ENCODE data around the gene WNT10A.
A peak's percentile ranks its signal among the peaks of the same experiment; 100 is the strongest.

The WNT10A gene

DNA sequence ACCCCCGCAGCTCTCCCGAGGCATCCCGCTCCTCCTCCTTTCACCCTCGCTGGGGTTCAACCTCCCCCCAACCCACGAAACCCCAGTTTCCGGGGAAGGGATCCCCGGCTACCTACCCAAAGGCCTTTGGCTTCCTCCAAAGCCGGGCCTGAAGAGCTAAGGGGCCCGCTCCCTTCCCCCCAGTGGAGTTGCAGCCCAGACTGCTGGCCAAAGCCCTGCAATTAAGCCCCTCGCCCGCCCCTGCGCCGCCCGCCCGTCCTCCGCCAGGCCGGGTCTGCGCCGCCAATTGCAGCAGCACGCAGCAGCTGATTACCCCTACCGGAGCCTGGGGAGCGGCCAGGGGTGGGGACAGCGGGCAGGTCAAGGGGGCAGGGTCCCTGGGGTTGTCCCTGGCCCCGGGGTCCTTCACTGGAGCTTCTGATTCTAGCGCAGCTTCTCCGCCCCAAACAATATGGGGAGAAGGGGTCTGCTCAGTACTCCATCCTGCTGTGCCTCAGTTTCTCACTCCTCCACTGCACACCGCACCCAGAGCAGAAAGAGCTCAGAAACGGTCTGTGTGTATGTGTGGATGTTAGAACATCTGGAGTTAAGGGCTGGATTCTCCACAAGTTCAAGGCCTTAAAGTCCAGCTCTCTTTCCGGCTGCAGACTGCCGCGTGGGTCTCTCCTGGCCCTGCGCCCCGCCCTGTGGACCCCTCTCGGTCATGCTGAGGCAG, 16.9 kb downstream of the WNT10A start:
- Histone ChIP-seq H3K4me1 (ENCODE audit: control insufficient read depth, insufficient read depth, low read length) (peaks cover 9% of the 10 kb centered on the region), H3K9ac (ENCODE audit: low read length) (no peak overlapping the region), H3K36me3 (ENCODE audit: control insufficient read depth, insufficient read depth, low read length, severe bottlenecking) (no peaks in the 10 kb centered on the region), H3K4me3 (ENCODE audit: low read length) (no peak overlapping the region), H3K9me3 (ENCODE audit: control insufficient read depth, low read length) (peaks cover 8% of the 10 kb centered on the region), H3K27me3 (replicated peaks; ENCODE audit: control insufficient read depth, insufficient read depth, low read length) (peaks cover 90% of the 10 kb centered on the region)
- no peak for DNase-seq (ENCODE audit: low read depth)

DNA sequence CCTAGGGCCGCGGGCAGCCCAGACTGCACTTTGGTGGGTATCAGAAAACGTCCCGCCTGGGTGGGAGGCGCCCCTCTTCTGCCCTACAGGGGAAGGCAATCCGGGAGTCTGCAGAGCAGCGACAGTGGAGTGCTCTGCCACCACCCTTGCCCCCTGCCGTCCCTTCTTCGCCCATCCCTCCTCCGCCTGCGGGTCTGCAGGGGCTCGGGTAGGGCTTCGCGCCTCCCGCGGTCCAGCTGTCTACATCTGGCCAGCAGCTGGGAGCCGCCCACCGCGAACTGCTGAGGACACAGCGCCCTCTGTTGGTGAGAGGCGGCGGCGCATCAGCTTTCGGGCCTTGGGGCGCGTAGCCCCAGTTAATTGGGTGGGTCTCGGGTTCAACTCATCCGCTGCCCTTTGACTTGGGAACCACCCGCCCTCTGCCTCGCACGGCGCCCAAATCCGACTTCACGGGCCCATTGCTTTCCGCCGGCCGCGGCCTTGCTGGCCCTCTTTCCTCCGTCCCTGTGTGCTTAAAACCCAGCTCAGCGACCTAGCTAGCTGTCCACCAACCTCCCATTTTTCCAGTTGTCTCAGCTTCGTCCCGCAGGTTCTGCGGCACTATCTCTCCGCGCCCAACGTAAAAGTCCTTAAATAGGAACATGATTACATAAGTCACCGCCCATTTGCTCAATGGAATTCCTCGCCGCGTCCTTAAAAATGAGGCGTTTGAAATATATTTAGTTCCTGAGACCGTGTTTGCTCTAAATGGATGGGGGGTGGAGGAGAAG, 17.6 kb downstream of the WNT10A start:
- Histone ChIP-seq H3K36me3 (ENCODE audit: control insufficient read depth, insufficient read depth, low read length, severe bottlenecking) (no peaks in the 10 kb centered on the region), H3K27me3 (replicated peaks; ENCODE audit: control insufficient read depth, insufficient read depth, low read length) (peaks cover 92% of the 10 kb centered on the region), H3K4me1 (ENCODE audit: control insufficient read depth, insufficient read depth, low read length) (peaks cover 6% of the 10 kb centered on the region), H3K9me3 (ENCODE audit: control insufficient read depth, low read length) (peaks cover 8% of the 10 kb centered on the region), H3K9ac (ENCODE audit: low read length) (no peak overlapping the region), H3K4me3 (ENCODE audit: low read length) (peak overlapping the region; percentile 51)
- peak; percentile 84 for DNase-seq (ENCODE audit: low read depth)

DNA sequence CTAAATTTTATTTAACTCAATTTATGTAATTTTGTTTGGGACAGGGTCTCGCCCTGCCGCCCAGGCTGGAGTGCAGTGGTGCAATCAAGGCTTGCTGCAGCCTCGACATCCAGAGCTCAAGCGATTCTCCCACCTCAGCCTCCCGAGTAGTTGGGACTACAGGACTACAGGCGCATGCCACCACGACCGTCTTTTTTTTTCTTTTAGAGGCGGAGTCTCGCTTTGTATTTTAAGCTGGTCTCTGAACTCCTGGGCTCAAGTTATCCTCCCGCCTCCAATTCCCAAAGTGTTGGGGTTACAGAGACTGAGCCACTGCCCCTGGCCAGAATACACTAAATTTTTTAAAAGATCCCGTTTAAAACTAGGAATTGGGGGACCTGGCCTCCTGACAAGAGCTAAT, 18.5 kb downstream of the WNT10A start:
- Histone ChIP-seq H3K4me3 (ENCODE audit: low read length) (no peak overlapping the region), H3K4me1 (ENCODE audit: control insufficient read depth, insufficient read depth, low read length) (peaks cover 6% of the 10 kb centered on the region), H3K36me3 (ENCODE audit: control insufficient read depth, insufficient read depth, low read length, severe bottlenecking) (no peaks in the 10 kb centered on the region), H3K9me3 (ENCODE audit: control insufficient read depth, low read length) (peaks cover 8% of the 10 kb centered on the region), H3K9ac (ENCODE audit: low read length) (no peak overlapping the region), H3K27me3 (replicated peaks; ENCODE audit: control insufficient read depth, insufficient read depth, low read length) (peaks cover 89% of the 10 kb centered on the region)
- no peak for DNase-seq (ENCODE audit: low read depth)

DNA sequence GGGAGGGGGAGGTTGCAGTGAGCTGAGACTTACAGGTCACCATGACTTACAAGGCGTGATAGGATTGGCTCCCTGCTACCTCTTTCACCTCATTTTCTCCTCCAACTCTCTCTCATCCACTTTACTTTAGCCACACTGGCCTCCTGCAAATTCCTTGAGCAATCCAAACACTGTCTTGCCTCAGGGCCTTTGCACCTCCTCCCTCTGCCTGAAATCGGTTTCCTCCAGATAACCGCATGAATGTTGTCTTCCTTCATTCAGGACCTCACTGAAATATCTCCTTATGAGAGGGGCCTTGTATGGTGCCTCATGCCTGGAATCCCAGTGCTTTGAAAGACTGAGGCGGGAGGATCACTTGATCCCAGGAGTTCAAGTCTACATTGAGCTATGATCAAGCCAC, 21.8 kb downstream of the WNT10A start:
- Histone ChIP-seq H3K4me3 (ENCODE audit: low read length) (no peak overlapping the region), H3K9ac (ENCODE audit: low read length) (no peak overlapping the region), H3K9me3 (ENCODE audit: control insufficient read depth, low read length) (peaks cover 8% of the 10 kb centered on the region), H3K4me1 (ENCODE audit: control insufficient read depth, insufficient read depth, low read length) (peaks cover 6% of the 10 kb centered on the region), H3K36me3 (ENCODE audit: control insufficient read depth, insufficient read depth, low read length, severe bottlenecking) (no peaks in the 10 kb centered on the region), H3K27me3 (replicated peaks; ENCODE audit: control insufficient read depth, insufficient read depth, low read length) (peaks cover 74% of the 10 kb centered on the region)
- no peak for DNase-seq (ENCODE audit: low read depth)

DNA sequence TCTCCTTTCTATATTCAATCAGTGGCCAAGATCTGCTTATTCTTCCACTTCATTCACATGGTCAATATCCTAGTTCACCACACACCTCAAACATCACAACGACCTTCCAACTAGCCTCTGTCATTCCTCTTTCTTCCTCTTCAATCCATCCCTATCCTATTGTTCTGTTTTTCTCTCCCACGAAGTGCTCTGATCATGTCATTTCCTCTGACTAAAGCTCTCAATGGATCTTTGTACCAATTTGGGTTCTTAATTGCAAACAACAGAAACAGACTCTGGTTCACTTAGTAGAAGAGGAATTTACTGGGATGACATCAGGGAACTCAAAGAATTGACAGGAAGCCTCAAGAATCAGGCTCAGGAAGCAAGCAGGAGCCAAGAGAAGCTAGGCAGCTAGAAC, 23.5 kb downstream of the WNT10A start:
- DNase-seq (ENCODE audit: low read depth): no peak
- Histone ChIP-seq H3K36me3 (ENCODE audit: control insufficient read depth, insufficient read depth, low read length, severe bottlenecking) (no peaks in the 10 kb centered on the region), H3K4me1 (ENCODE audit: control insufficient read depth, insufficient read depth, low read length) (no peaks in the 10 kb centered on the region), H3K9me3 (ENCODE audit: control insufficient read depth, low read length) (peaks cover 8% of the 10 kb centered on the region), H3K9ac (ENCODE audit: low read length) (no peak overlapping the region), H3K4me3 (ENCODE audit: low read length) (no peak overlapping the region), H3K27me3 (replicated peaks; ENCODE audit: control insufficient read depth, insufficient read depth, low read length) (peaks cover 58% of the 10 kb centered on the region)

DNA sequence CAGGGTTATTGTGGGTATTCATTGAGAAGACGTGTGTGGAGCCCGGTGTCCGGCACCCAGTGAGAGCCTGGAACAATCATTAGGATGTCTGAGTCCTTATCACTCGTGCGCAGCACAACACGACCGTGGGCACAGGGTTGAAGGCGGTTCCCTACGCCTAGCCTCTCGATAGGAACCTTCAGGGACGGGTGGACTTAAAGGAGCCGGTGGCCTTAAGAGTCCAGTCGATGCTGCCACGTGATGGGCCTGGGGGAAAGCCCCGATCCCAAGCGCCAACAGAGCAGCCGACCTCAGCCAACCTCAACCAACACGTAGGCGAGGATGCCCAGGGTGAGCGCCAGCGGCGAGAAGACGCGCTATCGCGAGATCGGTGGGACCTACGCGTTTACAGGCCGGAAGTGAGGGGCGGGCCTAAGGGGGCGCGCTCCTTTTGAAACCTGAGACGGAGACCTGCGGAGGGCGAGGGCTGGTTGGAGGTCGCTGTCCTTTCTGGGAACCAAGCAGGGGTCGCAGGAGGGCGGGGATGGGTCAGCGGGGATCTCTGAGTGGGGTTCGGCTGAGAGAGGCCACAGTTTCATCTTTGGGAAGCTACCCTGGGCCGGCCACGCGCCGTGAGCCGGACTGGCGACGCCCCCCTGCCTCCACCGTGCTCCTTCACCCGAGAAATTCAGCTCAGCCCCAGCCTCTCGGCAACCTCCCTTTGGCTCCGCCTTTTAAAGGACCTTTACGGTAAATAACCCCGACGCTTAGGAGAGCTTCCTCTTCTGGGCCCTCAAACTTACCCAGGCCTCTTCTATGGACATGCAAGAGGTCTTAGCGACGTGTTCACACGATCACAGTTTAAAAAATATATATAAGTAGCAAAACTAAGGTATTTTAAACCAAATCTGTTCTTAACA, 28.3 kb downstream of the WNT10A start:
- peak overlapping the region; percentile 45 for H3K9ac ChIP-seq (ENCODE audit: low read length)
- peaks cover 19% of the 10 kb centered on the region for H3K27me3 ChIP-seq (replicated peaks; ENCODE audit: control insufficient read depth, insufficient read depth, low read length)
- H3K4me1 ChIP-seq (ENCODE audit: control insufficient read depth, insufficient read depth, low read length): no peaks in the 10 kb centered on the region
- DNase-seq (ENCODE audit: low read depth): peak; percentile 82
- H3K9me3 ChIP-seq (ENCODE audit: control insufficient read depth, low read length): no peaks in the 10 kb centered on the region
- no peaks in the 10 kb centered on the region for H3K36me3 ChIP-seq (ENCODE audit: control insufficient read depth, insufficient read depth, low read length, severe bottlenecking)
- H3K4me3 ChIP-seq (ENCODE audit: low read length): peak overlapping the region; percentile 77

DNA sequence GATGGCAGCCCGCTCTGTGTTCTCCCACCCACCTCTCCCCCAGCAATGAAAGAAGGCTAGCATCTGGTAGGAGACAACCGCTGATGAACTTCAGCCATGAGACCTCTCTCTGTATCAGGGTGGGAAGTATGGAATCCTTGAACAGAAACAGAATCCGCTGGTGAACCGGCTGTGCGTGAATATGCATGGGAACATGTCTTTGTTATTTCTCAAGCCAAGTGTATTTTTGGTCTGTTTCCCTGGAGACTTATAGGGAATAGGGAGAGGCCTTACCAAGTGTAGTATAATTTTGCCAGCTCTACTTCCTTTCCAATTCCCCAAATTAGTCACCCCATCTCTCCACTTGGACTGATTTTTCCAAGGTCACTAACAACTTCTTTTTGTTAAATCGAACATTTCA, 30.1 kb downstream of the WNT10A start:
- Histone ChIP-seq H3K4me3 (ENCODE audit: low read length) (no peak overlapping the region), H3K4me1 (ENCODE audit: control insufficient read depth, insufficient read depth, low read length) (no peaks in the 10 kb centered on the region), H3K27me3 (replicated peaks; ENCODE audit: control insufficient read depth, insufficient read depth, low read length) (peaks cover 20% of the 10 kb centered on the region), H3K9ac (ENCODE audit: low read length) (no peak overlapping the region), H3K36me3 (ENCODE audit: control insufficient read depth, insufficient read depth, low read length, severe bottlenecking) (no peaks in the 10 kb centered on the region), H3K9me3 (ENCODE audit: control insufficient read depth, low read length) (no peaks in the 10 kb centered on the region)
- no peak for DNase-seq (ENCODE audit: low read depth)

DNA sequence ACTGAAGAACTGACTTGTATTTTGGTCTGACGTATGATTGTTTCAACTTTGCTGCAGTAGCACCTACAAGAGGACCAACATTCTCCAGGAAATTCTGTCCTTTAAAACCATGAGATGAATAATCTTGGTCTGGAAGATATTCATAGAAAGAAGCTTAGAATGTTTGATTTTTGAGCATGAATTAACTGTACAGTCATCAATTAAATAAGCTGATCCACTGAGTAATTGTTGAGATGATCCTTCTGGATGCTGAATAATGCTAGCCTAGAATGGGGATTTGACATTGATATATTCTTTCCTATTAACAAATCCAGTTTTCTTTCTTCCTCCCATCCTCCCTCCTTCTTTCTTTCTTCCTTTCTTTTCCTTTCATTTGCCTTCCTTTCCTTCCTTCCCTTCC, 39.9 kb downstream of the WNT10A start:
- H3K4me1 ChIP-seq (ENCODE audit: control insufficient read depth, insufficient read depth, low read length): no peaks in the 10 kb centered on the region

DNA sequence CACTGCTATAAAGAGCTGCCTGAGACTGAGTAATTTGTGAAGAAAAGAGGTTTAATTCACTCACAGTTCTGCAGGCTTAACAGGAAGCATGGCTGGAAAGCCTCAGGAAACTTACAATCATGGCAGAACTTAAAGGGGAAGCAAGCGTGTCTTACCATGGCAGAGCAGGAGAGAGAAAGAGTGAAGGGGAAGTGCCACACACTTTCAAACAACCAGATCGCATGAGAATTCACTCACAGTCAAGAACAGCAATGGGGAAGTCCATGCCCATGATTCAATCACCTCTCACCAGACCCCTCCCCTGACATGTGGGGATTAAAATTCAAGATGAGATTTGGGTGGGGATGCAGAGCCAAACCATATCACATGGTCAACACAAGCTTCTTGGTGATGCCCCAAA, 44.1 kb downstream of the WNT10A start:
- no peak for DNase-seq (ENCODE audit: low read depth)
- Histone ChIP-seq H3K27me3 (replicated peaks; ENCODE audit: control insufficient read depth, insufficient read depth, low read length) (peaks cover 44% of the 10 kb centered on the region), H3K4me1 (ENCODE audit: control insufficient read depth, insufficient read depth, low read length) (no peaks in the 10 kb centered on the region), H3K4me3 (ENCODE audit: low read length) (no peak overlapping the region), H3K9ac (ENCODE audit: low read length) (no peak overlapping the region), H3K9me3 (ENCODE audit: control insufficient read depth, low read length) (peaks cover 7% of the 10 kb centered on the region), H3K36me3 (ENCODE audit: control insufficient read depth, insufficient read depth, low read length, severe bottlenecking) (no peaks in the 10 kb centered on the region)

More for the DNA sequence above, 39.9 kb downstream of the WNT10A start:
- Histone ChIP-seq H3K9ac (ENCODE audit: low read length) (no peak overlapping the region), H3K27me3 (replicated peaks; ENCODE audit: control insufficient read depth, insufficient read depth, low read length) (peaks cover 21% of the 10 kb centered on the region), H3K36me3 (ENCODE audit: control insufficient read depth, insufficient read depth, low read length, severe bottlenecking) (no peaks in the 10 kb centered on the region), H3K9me3 (ENCODE audit: control insufficient read depth, low read length) (peaks cover 7% of the 10 kb centered on the region), H3K4me3 (ENCODE audit: low read length) (no peak overlapping the region)
- DNase-seq (ENCODE audit: low read depth): no peak

DNA sequence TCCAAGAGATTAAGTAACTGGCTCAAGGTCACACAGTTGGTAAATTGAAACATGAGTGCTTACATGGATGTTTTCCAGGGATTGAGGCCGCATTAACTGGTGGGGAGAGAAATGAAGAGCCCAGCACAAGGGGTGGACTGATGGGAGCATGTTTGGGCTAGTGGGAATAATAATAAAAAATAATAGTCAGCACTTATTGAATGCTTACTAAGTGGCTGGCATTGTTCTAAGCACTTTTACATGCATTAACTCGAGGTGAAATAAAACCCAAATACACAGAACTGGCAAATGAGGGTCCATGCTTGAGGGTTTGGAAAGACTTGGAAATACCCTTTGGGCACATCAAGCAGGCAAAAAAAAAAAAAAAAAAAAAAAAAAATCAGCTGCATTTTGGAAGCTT, 44.8 kb downstream of the WNT10A start:
- H3K9me3 ChIP-seq (ENCODE audit: control insufficient read depth, low read length): peaks cover 7% of the 10 kb centered on the region
- no peak overlapping the region for H3K4me3 ChIP-seq (ENCODE audit: low read length)
- DNase-seq (ENCODE audit: low read depth): no peak
- no peak overlapping the region for H3K9ac ChIP-seq (ENCODE audit: low read length)
- no peaks in the 10 kb centered on the region for H3K4me1 ChIP-seq (ENCODE audit: control insufficient read depth, insufficient read depth, low read length)
- H3K36me3 ChIP-seq (ENCODE audit: control insufficient read depth, insufficient read depth, low read length, severe bottlenecking): no peaks in the 10 kb centered on the region
- peaks cover 40% of the 10 kb centered on the region for H3K27me3 ChIP-seq (replicated peaks; ENCODE audit: control insufficient read depth, insufficient read depth, low read length)

DNA sequence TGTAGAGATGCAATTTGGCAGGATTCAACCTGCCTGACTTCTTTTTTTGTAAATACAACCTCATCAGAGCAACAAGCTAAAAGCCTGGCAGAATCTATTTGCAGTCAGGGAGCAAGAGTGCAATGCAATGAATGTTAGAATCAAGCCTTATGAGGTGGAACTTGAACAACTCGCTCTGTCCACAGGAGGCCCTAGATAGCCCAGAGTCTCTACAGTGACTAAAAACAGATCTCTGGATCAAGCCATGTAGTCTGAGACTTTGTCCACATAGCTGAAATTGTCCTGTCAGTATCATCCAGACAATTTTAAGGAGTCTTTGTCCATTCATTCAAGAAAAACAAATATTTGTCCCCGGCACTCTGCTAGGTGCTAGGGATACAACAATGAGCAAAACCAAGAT, 46.8 kb downstream of the WNT10A start:
- no peak overlapping the region for H3K4me3 ChIP-seq (ENCODE audit: low read length)
- H3K9me3 ChIP-seq (ENCODE audit: control insufficient read depth, low read length): peaks cover 7% of the 10 kb centered on the region
- peaks cover 37% of the 10 kb centered on the region for H3K27me3 ChIP-seq (replicated peaks; ENCODE audit: control insufficient read depth, insufficient read depth, low read length)
- no peaks in the 10 kb centered on the region for H3K36me3 ChIP-seq (ENCODE audit: control insufficient read depth, insufficient read depth, low read length, severe bottlenecking)
- no peak for DNase-seq (ENCODE audit: low read depth)
- no peaks in the 10 kb centered on the region for H3K4me1 ChIP-seq (ENCODE audit: control insufficient read depth, insufficient read depth, low read length)
- H3K9ac ChIP-seq (ENCODE audit: low read length): no peak overlapping the region
